ENCODE results near the gene MOXD1.
A peak's percentile ranks its signal among the peaks of the same experiment; 100 is the strongest.

MOXD1 gene

GRCh38 chr6:132400883-132401617, at the start of gene MOXD1:
Gene MOXD1 (minus strand): TSS chr6:132401475. CDS start chr6:132401426, 49 bp downstream.
- DNase-seq (ENCODE audit: low read depth in 2 of 2): no peak

GRCh38 chr6:132446855-132447241, 45.6 kb upstream of the MOXD1 start:
- no peak for DNase-seq (ENCODE audit: low read depth in 2 of 2)

GRCh38 chr6:132446141-132446854, 45.0 kb upstream of the MOXD1 start:
- no peak for DNase-seq (ENCODE audit: low read depth in 2 of 2)

- DNase-seq (ENCODE audit: low read depth in 2 of 2): peak; percentile 77 to 78
These were observed 44.1 kb upstream of the MOXD1 start for GRCh38 chr6:132445201-132445951.

GRCh38 chr6:132443206-132443605, 41.9 kb upstream of the MOXD1 start:
- DNase-seq (ENCODE audit: low read depth in 2 of 2): peak in 1 of 2 experiments; percentile 21

GRCh38 chr6:132430110-132430509, 28.8 kb upstream of the MOXD1 start:
- no peak for DNase-seq (ENCODE audit: low read depth in 2 of 2)

- DNase-seq (ENCODE audit: low read depth in 2 of 2): no peak
These were observed 23.9 kb upstream of the MOXD1 start for GRCh38 chr6:132425176-132425575.

GRCh38 chr6:132423839-132424238, 22.6 kb upstream of the MOXD1 start:
- no peak for DNase-seq (ENCODE audit: low read depth in 2 of 2)

GRCh38 chr6:132418235-132418965, 17.1 kb upstream of the MOXD1 start:
- DNase-seq (ENCODE audit: low read depth in 2 of 2): no peak

GRCh38 chr6:132414761-132415160, 13.5 kb upstream of the MOXD1 start:
- DNase-seq (ENCODE audit: low read depth in 2 of 2): no peak

- DNase-seq (ENCODE audit: low read depth in 2 of 2): no peak
These were observed 13.0 kb upstream of the MOXD1 start for GRCh38 chr6:132414322-132414721.

GRCh38 chr6:132413499-132413802, 12.2 kb upstream of the MOXD1 start:
- DNase-seq (ENCODE audit: low read depth in 2 of 2): peak; percentile 50 to 57

- DNase-seq (ENCODE audit: low read depth in 2 of 2): peak in 1 of 2 experiments; percentile 56
These were observed 11.6 kb upstream of the MOXD1 start for GRCh38 chr6:132412656-132413498.

- no peak for DNase-seq (ENCODE audit: low read depth in 2 of 2)
These were observed 10.0 kb upstream of the MOXD1 start for GRCh38 chr6:132411296-132411695.

GRCh38 chr6:132410830-132411229, 9.6 kb upstream of the MOXD1 start:
- DNase-seq (ENCODE audit: low read depth in 2 of 2): no peak

- DNase-seq (ENCODE audit: low read depth in 2 of 2): no peak
These were observed 4.1 kb upstream of the MOXD1 start for GRCh38 chr6:132405143-132405915.

- no peak for DNase-seq (ENCODE audit: low read depth in 2 of 2)
These were observed 3.5 kb upstream of the MOXD1 start for GRCh38 chr6:132404736-132405135.

- DNase-seq (ENCODE audit: low read depth in 2 of 2): no peak
These were observed 3.1 kb upstream of the MOXD1 start for GRCh38 chr6:132404330-132404729.

- DNase-seq (ENCODE audit: low read depth in 2 of 2): no peak
These were observed 477 bp upstream of the MOXD1 start for GRCh38 chr6:132401618-132402285.

- no peak for DNase-seq (ENCODE audit: low read depth in 2 of 2)
These were observed 756 bp downstream of the MOXD1 start for GRCh38 chr6:132400555-132400882.
